Measurements from ENCODE around the gene PRKCA. TPM values are rescaled to one million over a fixed set of nuclear protein-coding genes. Genes with fewer than 3 reads are reported as not detected.

Gene PRKCA
- total and polyA plus RNA-seq, 9 of the 15 experiments (the other 6 are each of a cell fraction or from before 2014, with no cell fraction given), result 3.2 to 33.0 (median 17.8) TPM

GRCh38 chr17:66302761-66303626, 581 bp downstream of the PRKCA start (continued):
- TF ChIP-seq, protein P1, sequence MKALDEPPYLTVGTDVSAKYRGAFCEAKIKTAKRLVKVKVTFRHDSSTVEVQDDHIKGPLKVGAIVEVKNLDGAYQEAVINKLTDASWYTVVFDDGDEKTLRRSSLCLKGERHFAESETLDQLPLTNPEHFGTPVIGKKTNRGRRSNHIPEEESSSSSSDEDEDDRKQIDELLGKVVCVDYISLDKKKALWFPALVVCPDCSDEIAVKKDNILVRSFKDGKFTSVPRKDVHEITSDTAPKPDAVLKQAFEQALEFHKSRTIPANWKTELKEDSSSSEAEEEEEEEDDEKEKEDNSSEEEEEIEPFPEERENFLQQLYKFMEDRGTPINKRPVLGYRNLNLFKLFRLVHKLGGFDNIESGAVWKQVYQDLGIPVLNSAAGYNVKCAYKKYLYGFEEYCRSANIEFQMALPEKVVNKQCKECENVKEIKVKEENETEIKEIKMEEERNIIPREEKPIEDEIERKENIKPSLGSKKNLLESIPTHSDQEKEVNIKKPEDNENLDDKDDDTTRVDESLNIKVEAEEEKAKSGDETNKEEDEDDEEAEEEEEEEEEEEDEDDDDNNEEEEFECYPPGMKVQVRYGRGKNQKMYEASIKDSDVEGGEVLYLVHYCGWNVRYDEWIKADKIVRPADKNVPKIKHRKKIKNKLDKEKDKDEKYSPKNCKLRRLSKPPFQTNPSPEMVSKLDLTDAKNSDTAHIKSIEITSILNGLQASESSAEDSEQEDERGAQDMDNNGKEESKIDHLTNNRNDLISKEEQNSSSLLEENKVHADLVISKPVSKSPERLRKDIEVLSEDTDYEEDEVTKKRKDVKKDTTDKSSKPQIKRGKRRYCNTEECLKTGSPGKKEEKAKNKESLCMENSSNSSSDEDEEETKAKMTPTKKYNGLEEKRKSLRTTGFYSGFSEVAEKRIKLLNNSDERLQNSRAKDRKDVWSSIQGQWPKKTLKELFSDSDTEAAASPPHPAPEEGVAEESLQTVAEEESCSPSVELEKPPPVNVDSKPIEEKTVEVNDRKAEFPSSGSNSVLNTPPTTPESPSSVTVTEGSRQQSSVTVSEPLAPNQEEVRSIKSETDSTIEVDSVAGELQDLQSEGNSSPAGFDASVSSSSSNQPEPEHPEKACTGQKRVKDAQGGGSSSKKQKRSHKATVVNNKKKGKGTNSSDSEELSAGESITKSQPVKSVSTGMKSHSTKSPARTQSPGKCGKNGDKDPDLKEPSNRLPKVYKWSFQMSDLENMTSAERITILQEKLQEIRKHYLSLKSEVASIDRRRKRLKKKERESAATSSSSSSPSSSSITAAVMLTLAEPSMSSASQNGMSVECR (CRISPR knock-in tag; IDR thresholded peaks at IDR 0.05), result peak; percentile 81
- no peak; the same call in 1 of the 2 replicates for TF ChIP-seq ZC3H4 (CRISPR knock-in tag; IDR thresholded peaks at IDR 0.05; ENCODE audit: borderline replicate concordance)
- TF ChIP-seq RAD21 (CRISPR knock-in tag; conservative IDR thresholded peaks at IDR 0.05 in 1 of 2, IDR thresholded peaks at IDR 0.05 in 1 of 2), result 0 out of 4 replicates have a peak, but pooled peaks of 1 of the 2 experiments have one; percentile 2
- no peak for TF ChIP-seq HMGN3 (IDR thresholded peaks at IDR 0.05; ENCODE audit: borderline replicate concordance, extremely low read depth, insufficient read length, low read depth, low read length)
- TF ChIP-seq, protein P2, sequence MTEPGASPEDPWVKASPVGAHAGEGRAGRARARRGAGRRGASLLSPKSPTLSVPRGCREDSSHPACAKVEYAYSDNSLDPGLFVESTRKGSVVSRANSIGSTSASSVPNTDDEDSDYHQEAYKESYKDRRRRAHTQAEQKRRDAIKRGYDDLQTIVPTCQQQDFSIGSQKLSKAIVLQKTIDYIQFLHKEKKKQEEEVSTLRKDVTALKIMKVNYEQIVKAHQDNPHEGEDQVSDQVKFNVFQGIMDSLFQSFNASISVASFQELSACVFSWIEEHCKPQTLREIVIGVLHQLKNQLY (CRISPR knock-in tag; conservative IDR thresholded peaks at IDR 0.05), result no peak
- TF ChIP-seq SMARCA5 (IDR thresholded peaks at IDR 0.05), result no peak
- TF ChIP-seq NR3C1 (CRISPR knock-in tag; IDR thresholded peaks at IDR 0.05), result 0 out of 2 replicates have a peak, but pooled peaks have one; percentile 37
- TF ChIP-seq KDM5B (IDR thresholded peaks at IDR 0.05; ENCODE audit: insufficient replicate concordance, low read depth, low read length), result peak; percentile 24
- TF ChIP-seq ELF2 (CRISPR knock-in tag; IDR thresholded peaks at IDR 0.05), result no peak
- no peak for TF ChIP-seq TFAM (CRISPR knock-in tag; conservative IDR thresholded peaks at IDR 0.05)
- no peak for TF ChIP-seq NBN (IDR thresholded peaks at IDR 0.05; ENCODE audit: low read depth)
- TF ChIP-seq CHD2 (IDR thresholded peaks at IDR 0.05; ENCODE audit: low read depth, low read length), result no peak
- no peak for TF ChIP-seq SIRT6 (IDR thresholded peaks at IDR 0.05; ENCODE audit: low read depth, low read length)
- no peak for TF ChIP-seq ZNF766 (CRISPR knock-in tag; conservative IDR thresholded peaks at IDR 0.05)
- TF ChIP-seq CHCHD3 (CRISPR knock-in tag; IDR thresholded peaks at IDR 0.05), result no peak
- no peak for TF ChIP-seq NR4A1 (CRISPR knock-in tag; IDR thresholded peaks at IDR 0.05)
- TF ChIP-seq NR4A1 (tag; IDR thresholded peaks at IDR 0.05), result no peak
- TF ChIP-seq POLR2AphosphoS2 (IDR thresholded peaks at IDR 0.05; ENCODE audit: low read length), result no peak
- no peak for TF ChIP-seq BRCA1 (IDR thresholded peaks at IDR 0.05)
- TF ChIP-seq BRCA1 (CRISPR knock-in tag; IDR thresholded peaks at IDR 0.05), result no peak
- TF ChIP-seq NR2C1 (IDR thresholded peaks at IDR 0.05), result no peak
- TF ChIP-seq NR2C1 (tag; IDR thresholded peaks at IDR 0.05), result no peak
- peak; percentile 66; the same call in 1 of the 2 replicates for TF ChIP-seq ERF (CRISPR knock-in tag; IDR thresholded peaks at IDR 0.05)
- TF ChIP-seq HMG20A (CRISPR knock-in tag; conservative IDR thresholded peaks at IDR 0.05), result no peak
- TF ChIP-seq NR1H2 (CRISPR knock-in tag; IDR thresholded peaks at IDR 0.05), result no peak
- no peak for TF ChIP-seq GTF2E2 (tag; IDR thresholded peaks at IDR 0.05)

All from K562 (cell line).